GM10266 (cell line): Measurements from ENCODE around the gene SPN.

Experiments used
- DNase-seq: peaks from one replicate; pipeline ENCODE4 v3.0.0; 2012; ENCODE audit errors: extremely low spot score
- TF ChIP-seq, protein P1 (sequence below): IDR thresholded peaks from 2 replicates; pipeline ENCODE4 v1.5.1; 2012; ENCODE audit warnings: mild to moderate bottlenecking, low read depth; ENCODE audit not compliant: control insufficient read depth, insufficient read depth; ENCODE audit errors: missing control alignments

The SPN gene

DNA sequence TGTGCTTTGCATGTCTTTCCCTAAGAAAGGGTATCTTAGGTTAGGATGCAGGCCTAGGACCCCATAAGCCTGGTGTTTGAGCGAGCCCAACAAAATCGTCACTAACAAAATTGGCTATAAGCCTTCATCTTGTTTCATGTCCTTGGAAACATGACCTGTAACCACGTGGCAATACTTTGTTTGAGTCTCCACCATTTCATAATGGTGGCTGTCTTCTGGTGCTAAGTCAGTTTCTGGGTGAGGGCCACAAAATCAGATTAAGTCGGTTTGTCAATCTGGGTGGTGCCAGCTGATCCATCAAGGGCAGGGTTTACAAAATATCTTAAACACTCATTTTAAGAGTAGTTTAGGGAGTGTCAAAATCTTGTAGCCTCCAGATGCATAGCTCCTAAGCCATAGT lies 49.8 kb downstream of the SPN start:
- no peak for DNase-seq
- TF ChIP-seq, protein P1, sequence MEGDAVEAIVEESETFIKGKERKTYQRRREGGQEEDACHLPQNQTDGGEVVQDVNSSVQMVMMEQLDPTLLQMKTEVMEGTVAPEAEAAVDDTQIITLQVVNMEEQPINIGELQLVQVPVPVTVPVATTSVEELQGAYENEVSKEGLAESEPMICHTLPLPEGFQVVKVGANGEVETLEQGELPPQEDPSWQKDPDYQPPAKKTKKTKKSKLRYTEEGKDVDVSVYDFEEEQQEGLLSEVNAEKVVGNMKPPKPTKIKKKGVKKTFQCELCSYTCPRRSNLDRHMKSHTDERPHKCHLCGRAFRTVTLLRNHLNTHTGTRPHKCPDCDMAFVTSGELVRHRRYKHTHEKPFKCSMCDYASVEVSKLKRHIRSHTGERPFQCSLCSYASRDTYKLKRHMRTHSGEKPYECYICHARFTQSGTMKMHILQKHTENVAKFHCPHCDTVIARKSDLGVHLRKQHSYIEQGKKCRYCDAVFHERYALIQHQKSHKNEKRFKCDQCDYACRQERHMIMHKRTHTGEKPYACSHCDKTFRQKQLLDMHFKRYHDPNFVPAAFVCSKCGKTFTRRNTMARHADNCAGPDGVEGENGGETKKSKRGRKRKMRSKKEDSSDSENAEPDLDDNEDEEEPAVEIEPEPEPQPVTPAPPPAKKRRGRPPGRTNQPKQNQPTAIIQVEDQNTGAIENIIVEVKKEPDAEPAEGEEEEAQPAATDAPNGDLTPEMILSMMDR = no peak

DNA sequence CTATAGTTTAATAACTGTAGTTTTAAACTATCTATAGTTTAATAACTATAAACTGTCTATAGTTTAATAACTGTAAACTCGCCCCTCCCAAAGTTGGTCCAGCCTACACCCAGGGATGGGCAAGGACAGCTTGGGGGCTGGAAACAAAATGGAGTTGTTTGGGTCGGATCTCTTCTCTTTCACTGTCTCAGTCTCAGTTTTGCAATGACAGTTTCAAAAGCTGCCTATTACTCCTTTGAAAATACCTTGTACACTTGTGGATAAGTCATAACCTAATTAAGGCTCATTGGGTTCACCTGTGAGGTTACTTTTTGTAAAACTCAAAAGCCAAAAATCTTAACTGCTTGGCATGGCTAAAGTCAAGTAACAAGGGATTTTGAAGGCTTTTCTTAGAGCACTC lies 51.3 kb downstream of the SPN start:
- TF ChIP-seq, protein P1 = no peak
- no peak for DNase-seq

DNA sequence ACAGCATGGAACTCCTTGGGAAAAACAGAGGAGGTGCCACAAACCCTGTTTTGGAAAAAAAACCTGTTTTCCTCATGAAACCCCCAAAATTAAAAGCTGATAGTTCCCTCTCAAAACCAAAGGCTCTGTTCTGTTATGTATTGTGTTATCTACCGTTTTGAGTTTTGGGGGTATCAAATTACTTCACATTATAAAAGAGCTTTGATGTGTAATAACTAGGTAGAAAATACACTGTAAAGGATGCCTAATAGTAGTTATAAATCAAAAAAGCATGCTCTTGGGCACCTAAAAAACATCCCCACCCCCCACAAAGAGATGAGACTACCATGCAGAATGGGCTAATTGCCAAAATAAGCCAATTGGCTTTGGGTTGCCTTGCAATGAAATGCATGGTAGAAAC lies 51.9 kb downstream of the SPN start:
- DNase-seq = no peak
- TF ChIP-seq, protein P1 = no peak

DNA sequence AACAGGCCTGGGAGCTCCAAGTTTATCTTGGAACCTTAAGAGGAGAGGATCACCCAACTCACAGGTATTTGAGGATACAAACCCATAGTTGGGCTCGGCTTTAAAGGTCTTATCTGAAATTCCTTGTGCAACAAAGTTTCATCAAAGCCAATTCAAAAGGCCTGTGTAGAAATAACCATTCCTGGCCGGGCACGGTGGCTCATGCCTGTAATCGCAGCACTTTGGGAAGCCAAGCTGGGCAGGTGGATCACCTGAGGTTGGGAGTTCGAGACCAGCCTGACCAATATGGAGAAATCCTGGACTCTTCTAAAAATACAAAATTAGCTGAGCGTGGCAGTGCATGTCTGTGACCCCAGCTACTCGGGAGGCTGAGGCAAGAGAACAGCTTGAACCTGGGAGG lies 54.1 kb downstream of the SPN start:
- TF ChIP-seq, protein P1 = no peak
- no peak for DNase-seq

DNA sequence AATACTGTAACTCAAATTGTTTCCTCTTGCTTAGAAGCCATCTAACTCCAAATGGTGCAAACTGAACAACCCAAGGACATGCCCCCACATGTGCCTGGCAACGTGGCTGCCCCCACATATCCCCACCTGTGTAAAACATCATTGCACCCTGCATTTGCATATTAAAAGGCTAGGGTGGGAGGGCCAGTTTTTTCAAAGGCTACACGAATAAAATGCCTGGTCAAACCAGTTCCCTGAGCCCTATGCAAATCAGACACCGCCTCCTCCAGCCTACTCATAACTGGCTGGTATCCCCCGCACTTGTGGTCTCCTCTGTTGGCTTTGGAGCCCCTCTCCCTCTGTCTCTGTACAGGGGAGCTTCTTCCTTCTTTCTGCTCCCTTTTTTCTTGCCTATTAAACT lies 56.0 kb downstream of the SPN start:
- no peak for DNase-seq
- TF ChIP-seq, protein P1 = no peak
